ENCODE measurements around the gene ADAR.

GRCh38 chr1:154565876-154566275, 42.1 kb downstream of the ADAR start:
- no peak for TF ChIP-seq CTCF (IDR thresholded peaks at IDR 0.05)
- no peak for TF ChIP-seq POLR2A (IDR thresholded peaks at IDR 0.05)
